GM12801 (cell line): ENCODE data around the gene C7orf25.

Experiments
- TF ChIP-seq, protein P1 (sequence below): IDR thresholded peaks from one replicate; pipeline ENCODE4 v1.5.1; 2011; ENCODE audit warnings: control low read depth; ENCODE audit not compliant: insufficient read length; ENCODE audit errors: extremely low read depth

Gene C7orf25

DNA sequence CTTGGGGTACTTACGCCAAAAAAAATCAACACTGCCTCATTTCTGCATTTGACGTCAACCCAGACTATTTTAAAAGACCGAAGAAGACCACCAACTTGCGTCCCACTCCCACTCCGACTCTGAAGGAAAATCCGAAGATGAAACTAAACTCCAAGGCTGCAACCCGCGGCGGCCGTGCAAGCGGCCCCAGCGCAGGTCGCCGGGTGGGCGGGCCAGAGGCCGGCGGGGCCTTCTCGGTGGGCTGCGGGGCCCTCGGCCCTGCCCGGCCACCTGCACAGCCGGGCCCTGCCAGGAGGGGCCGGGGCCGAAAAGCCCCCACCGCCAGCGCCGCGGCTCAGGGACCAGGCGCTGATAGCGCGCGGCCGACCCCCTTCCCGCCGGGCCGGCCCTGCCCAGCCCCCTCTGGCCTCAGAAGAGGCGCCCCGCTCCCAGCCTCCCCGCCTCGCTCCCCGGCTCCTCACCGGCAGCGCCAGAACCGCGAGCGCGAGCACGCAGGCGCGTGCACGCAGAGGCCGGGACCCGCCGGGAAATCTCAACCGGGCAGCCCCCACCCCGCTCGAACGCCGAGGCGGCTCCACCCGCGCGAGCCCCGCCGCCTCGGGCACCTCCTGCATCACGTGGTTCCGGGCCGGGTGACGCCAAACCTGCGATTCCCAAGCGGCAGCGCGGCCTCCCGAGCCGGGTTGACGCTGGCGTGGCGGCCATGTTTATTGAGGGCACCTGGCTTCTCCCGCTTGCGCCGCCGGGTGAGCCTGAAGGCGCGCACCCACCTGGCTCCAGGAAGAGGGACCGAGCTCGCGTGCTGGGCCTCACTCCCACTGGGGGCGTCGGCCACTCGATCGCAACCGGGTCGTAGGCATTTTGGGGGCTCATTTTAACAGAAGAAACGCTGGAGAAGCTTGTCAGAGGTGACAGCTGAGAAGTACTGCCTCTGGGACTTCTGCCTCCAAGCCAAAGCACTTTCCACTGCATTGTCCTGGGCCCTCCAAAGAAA lies at the start of gene C7orf25:
Gene C7orf25 (minus strand): TSS at position 617 of the 994 bp plus-strand sequence. CDS start 1,170 bp downstream, outside the sequence.
- TF ChIP-seq, protein P1, sequence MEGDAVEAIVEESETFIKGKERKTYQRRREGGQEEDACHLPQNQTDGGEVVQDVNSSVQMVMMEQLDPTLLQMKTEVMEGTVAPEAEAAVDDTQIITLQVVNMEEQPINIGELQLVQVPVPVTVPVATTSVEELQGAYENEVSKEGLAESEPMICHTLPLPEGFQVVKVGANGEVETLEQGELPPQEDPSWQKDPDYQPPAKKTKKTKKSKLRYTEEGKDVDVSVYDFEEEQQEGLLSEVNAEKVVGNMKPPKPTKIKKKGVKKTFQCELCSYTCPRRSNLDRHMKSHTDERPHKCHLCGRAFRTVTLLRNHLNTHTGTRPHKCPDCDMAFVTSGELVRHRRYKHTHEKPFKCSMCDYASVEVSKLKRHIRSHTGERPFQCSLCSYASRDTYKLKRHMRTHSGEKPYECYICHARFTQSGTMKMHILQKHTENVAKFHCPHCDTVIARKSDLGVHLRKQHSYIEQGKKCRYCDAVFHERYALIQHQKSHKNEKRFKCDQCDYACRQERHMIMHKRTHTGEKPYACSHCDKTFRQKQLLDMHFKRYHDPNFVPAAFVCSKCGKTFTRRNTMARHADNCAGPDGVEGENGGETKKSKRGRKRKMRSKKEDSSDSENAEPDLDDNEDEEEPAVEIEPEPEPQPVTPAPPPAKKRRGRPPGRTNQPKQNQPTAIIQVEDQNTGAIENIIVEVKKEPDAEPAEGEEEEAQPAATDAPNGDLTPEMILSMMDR: no peak

DNA sequence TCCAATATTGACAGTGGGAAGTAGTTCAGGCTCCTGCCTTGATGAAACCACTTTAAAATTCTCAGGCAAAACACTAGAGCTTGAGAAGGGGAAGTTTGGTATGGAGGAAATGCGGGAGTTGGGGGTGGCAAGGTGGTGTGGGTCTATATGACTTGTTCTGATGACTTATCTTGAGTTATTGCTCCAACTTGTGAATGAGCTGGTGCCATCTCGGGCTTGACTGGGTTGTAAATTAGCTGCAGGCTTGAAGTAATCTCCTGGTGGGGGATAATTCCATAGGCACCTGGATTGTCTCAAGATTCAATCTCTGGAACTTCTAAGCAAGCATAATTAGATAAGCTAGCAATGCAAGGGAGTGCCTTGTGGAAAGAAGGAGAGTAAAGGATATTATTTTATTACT lies 49.3 kb upstream of the C7orf25 start:
- TF ChIP-seq, protein P1: no peak

DNA sequence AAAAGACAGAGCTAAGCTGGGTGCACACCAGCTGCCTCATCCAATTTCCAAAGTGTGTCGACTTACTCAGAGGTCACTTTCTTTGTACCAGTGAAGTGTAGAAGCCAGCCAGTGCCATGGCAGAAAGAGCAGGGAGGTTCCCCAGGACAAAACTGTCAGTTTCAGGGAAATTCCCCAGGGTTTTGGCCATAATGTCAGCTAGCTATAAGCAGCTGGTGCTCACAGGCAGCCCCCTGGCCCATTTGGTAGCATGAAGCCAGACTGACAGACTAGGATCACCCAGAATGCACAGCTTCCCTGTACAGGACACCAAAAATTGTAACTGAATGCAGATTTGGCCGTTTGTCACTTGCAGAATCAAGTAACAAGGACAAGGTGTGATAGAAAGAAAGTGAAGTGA lies 48.9 kb upstream of the C7orf25 start:
- TF ChIP-seq, protein P1: no peak

DNA sequence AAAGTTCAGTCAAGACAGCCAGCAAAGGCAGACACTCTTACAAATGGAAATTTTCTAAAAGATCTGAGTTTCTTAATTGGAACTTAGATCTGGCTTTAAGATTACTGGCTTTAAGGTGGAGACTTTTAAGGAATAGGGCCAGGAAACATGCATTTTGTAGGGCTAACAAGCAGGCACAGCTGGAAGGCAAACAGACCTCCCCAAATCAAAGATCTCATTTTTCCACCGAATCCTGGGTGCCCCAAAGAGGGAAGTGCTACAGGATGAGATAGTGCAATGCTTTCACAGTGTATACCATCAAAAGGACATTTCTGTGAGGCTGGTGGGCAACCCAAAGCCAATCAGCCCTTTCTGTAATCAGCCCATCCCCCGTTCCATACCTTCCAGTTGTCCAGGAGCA lies 47.7 kb upstream of the C7orf25 start:
- TF ChIP-seq, protein P1: no peak

DNA sequence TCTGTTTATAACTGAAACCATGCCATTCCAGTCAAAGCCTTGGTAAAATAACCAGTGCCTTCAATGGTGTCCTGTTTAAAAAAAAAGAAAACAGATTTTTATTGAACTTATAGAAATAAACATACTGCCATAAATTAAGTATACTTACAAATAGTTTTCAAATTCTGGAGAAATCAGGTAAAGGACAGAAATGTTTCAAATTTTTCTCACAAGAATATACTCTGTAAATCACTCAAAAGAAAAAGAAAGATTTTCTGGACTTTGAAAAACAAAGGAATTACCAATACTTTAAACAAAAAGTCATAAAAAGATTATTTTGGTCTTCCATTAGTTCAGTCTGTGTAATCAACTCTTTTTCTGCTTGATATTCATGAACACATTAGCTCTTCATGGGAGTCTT lies 44.2 kb upstream of the C7orf25 start:
- TF ChIP-seq, protein P1: no peak

DNA sequence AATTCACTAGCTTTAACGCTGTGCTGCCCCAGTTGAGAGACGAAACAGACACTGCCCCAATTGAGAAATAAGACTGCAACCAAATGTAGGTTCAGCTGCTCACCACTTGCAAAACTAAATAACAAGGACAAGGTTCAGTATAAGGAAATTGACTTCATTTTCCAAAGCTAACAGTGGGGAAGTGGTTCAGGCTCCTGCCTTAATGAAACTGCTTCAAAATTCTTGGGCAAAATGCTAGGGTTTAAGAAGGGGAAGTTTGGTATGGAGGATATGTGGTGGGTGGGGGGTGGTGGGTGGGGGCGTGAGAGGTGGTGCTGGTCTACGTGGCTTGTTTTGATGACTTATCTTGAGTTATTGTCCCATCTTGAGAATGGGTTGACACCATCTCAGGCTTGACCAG lies 42.1 kb upstream of the C7orf25 start:
- TF ChIP-seq, protein P1: no peak

DNA sequence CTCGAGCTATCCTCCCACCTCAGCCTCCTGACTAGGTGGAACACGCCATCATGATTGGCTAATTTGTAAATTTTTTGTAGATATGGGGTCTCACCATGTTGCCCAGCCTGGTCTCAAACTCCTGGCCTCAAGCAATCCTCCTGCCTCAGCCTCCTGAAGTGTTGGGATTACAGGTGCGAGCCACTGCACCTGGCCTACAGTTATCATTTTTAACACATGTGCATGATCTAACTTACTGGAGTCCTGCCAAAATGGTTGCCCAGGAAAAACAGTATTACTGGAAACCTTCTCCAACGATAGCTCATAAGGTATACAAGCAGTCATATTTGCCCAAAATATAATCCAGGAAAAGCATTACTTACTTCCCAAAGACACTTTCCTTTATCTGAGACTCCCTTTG lies 40.5 kb upstream of the C7orf25 start:
- TF ChIP-seq, protein P1: no peak
